ENCODE results near the gene RAB1B. TPM values are rescaled to one million over a fixed set of nuclear protein-coding genes. Genes with fewer than 3 reads are reported as not detected.

Gene RAB1B
- total RNA-seq, 1 experiment from 2014 or later, result 380 TPM

- no TSS peak for BruUV-seq (replicated peaks)
- intact Hi-C loops (cut with micrococcal nuclease), result loop anchor here (1.0 kb wide), 1 partner anchor 37 kb away; no protein-coding TSS in a partner anchor
- no peak for TF ChIP-seq EZH2phosphoT487 (IDR thresholded peaks at IDR 0.05; ENCODE audit: borderline replicate concordance, low read length)
- ChIA-PET POLR2A (ENCODE audit: unreplicated experiment) (no interaction called here), CTCF (interaction anchor here (0.6 to 0.9 kb wide), 4 partner anchors 26 to 141 kb away, joined by 3 to 4 read pairs (median 3); no protein-coding TSS in a partner anchor)
- DNase-seq, result peak; percentile 19
- Histone ChIP-seq H3K4me1 (ENCODE audit: insufficient read depth, low read length) (peaks cover 7% of the 10 kb centered on the region), H3F3A (ENCODE audit: low read length, unreplicated experiment) (no peaks in the 10 kb centered on the region), H3K36me3 (ENCODE audit: low read depth, low read length) (peaks cover under 1% of the 10 kb centered on the region; the same call in 1 of the 2 replicates), H4K20me1 (ENCODE audit: low read length) (no peaks in the 10 kb centered on the region), H3K79me2 (ENCODE audit: low read length) (no peaks in the 10 kb centered on the region), H3K9me3 (ENCODE audit: low read length) (no peaks in the 10 kb centered on the region), H2AFZ (ENCODE audit: low read length) (no peak overlapping the region), H3K27me3 (ENCODE audit: low read length) (no peaks in the 10 kb centered on the region), H3K9me2 (replicated peaks; ENCODE audit: low read length) (no peaks in the 10 kb centered on the region), H3K4me2 (ENCODE audit: low read length) (no peak overlapping the region), H3K4me3 (ENCODE audit: low read length) (no peak overlapping the region), H3K27ac (ENCODE audit: low read length) (no peak overlapping the region), H3K9ac (ENCODE audit: low read length) (no peak overlapping the region)
- peak; percentile 38; the same call in 1 of the 2 replicates for ATAC-seq
Observed at GRCh38 chr11:66221726-66222236, 46.7 kb upstream of the RAB1B start.

- Histone ChIP-seq H3K9me3 (ENCODE audit: low read length) (no peaks in the 10 kb centered on the region), H2AFZ (ENCODE audit: low read length) (0 out of 2 replicates have a peak overlapping the region, but pooled peaks have one; percentile 15), H3K9me2 (replicated peaks; ENCODE audit: low read length) (no peaks in the 10 kb centered on the region), H3K79me2 (ENCODE audit: low read length) (no peaks in the 10 kb centered on the region), H3K4me1 (ENCODE audit: insufficient read depth, low read length) (peaks cover 7% of the 10 kb centered on the region), H4K20me1 (ENCODE audit: low read length) (no peaks in the 10 kb centered on the region), H3K9ac (ENCODE audit: low read length) (no peak overlapping the region), H3F3A (ENCODE audit: low read length, unreplicated experiment) (no peaks in the 10 kb centered on the region), H3K27me3 (ENCODE audit: low read length) (no peaks in the 10 kb centered on the region), H3K27ac (ENCODE audit: low read length) (no peak overlapping the region), H3K36me3 (ENCODE audit: low read depth, low read length) (no peaks in the 10 kb centered on the region), H3K4me2 (ENCODE audit: low read length) (no peak overlapping the region), H3K4me3 (ENCODE audit: low read length) (no peak overlapping the region)
- no TSS peak for BruUV-seq (replicated peaks)
- peak; percentile 96 for DNase-seq
- ChIA-PET POLR2A (ENCODE audit: unreplicated experiment) (no interaction called here), CTCF (interaction anchor here (0.5 to 0.9 kb wide), 5 partner anchors 26 to 334 kb away, joined by 3 to 13 read pairs (median 3); partner anchors contain the start of gene FIBP)
- peak; percentile 91 for ATAC-seq
- intact Hi-C loops (cut with micrococcal nuclease), result loop anchor here (1.0 kb wide), 1 partner anchor 36 kb away; no protein-coding TSS in a partner anchor
- TF ChIP-seq CTCF (conservative IDR thresholded peaks at IDR 0.05; ENCODE audit: low read depth, low read length), result peak; percentile 99
- TF ChIP-seq EZH2phosphoT487 (IDR thresholded peaks at IDR 0.05; ENCODE audit: borderline replicate concordance, low read length), result no peak
- TF ChIP-seq EZH2 (IDR thresholded peaks at IDR 0.05; ENCODE audit: low read length, unreplicated experiment), result no peak
Observed at GRCh38 chr11:66222358-66223149, 45.9 kb upstream of the RAB1B start.

- no peak overlapping the region for H3K27ac ChIP-seq (ENCODE audit: low read length)
- no peaks in the 10 kb centered on the region for H3K9me3 ChIP-seq (ENCODE audit: low read length)
- intact Hi-C loops (cut with micrococcal nuclease), result no loop called here
- ATAC-seq (no peak), DNase-seq (no peak)
- no peaks in the 10 kb centered on the region for H3F3A ChIP-seq (ENCODE audit: low read length, unreplicated experiment)
- peaks cover 7% of the 10 kb centered on the region for H3K4me1 ChIP-seq (ENCODE audit: insufficient read depth, low read length)
- H4K20me1 ChIP-seq (ENCODE audit: low read length), result no peaks in the 10 kb centered on the region
- TF ChIP-seq EZH2 (IDR thresholded peaks at IDR 0.05; ENCODE audit: low read length, unreplicated experiment) (no peak), CTCF (conservative IDR thresholded peaks at IDR 0.05; ENCODE audit: low read depth, low read length) (no peak), EZH2phosphoT487 (IDR thresholded peaks at IDR 0.05; ENCODE audit: borderline replicate concordance, low read length) (no peak)
- ChIA-PET CTCF (no interaction called here), POLR2A (ENCODE audit: unreplicated experiment) (interaction anchor here (0.6 kb wide), 1 partner anchor 242 kb away, joined by 12 read pairs; the partner anchor contains the start of gene PELI3)
- no TSS peak for BruUV-seq (replicated peaks)
- H3K4me3 ChIP-seq (ENCODE audit: low read length), result no peak overlapping the region
- H3K9ac ChIP-seq (ENCODE audit: low read length), result no peak overlapping the region
- H3K27me3 ChIP-seq (ENCODE audit: low read length), result no peaks in the 10 kb centered on the region
- no peaks in the 10 kb centered on the region for H3K9me2 ChIP-seq (replicated peaks; ENCODE audit: low read length)
- H2AFZ ChIP-seq (ENCODE audit: low read length), result no peak overlapping the region
- H3K36me3 ChIP-seq (ENCODE audit: low read depth, low read length), result no peaks in the 10 kb centered on the region
- H3K79me2 ChIP-seq (ENCODE audit: low read length), result no peaks in the 10 kb centered on the region
- H3K4me2 ChIP-seq (ENCODE audit: low read length), result no peak overlapping the region
Observed at GRCh38 chr11:66224226-66224855, 44.1 kb upstream of the RAB1B start.

Data from PC-3 (cell line).